ENCODE results near the gene LRMDA.

DNA sequence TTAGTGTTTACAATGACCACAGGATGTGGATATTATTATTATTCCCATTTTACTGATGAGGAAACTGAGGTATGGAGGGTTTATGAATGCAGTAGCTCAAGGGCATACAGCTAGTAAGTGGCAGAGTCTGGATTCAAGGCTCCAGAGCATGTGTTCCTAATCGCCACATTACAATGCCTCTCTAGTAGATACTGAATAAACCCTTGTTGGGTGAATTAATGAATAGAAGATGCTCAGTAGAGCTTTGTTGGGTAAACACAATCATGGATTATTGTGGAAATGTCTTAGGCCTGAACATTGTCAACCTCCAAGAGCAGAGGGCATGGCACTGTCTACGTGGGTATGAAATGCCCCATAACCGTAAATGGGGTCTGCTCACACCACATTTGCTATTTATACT lies 545.3 kb downstream of the LRMDA start:
- TF ChIP-seq, protein P1, sequence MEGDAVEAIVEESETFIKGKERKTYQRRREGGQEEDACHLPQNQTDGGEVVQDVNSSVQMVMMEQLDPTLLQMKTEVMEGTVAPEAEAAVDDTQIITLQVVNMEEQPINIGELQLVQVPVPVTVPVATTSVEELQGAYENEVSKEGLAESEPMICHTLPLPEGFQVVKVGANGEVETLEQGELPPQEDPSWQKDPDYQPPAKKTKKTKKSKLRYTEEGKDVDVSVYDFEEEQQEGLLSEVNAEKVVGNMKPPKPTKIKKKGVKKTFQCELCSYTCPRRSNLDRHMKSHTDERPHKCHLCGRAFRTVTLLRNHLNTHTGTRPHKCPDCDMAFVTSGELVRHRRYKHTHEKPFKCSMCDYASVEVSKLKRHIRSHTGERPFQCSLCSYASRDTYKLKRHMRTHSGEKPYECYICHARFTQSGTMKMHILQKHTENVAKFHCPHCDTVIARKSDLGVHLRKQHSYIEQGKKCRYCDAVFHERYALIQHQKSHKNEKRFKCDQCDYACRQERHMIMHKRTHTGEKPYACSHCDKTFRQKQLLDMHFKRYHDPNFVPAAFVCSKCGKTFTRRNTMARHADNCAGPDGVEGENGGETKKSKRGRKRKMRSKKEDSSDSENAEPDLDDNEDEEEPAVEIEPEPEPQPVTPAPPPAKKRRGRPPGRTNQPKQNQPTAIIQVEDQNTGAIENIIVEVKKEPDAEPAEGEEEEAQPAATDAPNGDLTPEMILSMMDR (IDR thresholded peaks at IDR 0.05): no peak
- TF ChIP-seq EP300 (IDR thresholded peaks at IDR 0.05) (no peak), POLR2A (IDR thresholded peaks at IDR 0.05) (no peak), POLR2AphosphoS5 (IDR thresholded peaks at IDR 0.05) (no peak)
